NCI-H1092 treated with DMSO at 0.1 percent for 48 hours (cell line): Measurements from ENCODE around the gene LRRTM4.

Source experiments
- DNase-seq: peaks from one replicate; lab custom pipeline; 2025; lab: John Stamatoyannopoulos, UW

The LRRTM4 gene

DNA sequence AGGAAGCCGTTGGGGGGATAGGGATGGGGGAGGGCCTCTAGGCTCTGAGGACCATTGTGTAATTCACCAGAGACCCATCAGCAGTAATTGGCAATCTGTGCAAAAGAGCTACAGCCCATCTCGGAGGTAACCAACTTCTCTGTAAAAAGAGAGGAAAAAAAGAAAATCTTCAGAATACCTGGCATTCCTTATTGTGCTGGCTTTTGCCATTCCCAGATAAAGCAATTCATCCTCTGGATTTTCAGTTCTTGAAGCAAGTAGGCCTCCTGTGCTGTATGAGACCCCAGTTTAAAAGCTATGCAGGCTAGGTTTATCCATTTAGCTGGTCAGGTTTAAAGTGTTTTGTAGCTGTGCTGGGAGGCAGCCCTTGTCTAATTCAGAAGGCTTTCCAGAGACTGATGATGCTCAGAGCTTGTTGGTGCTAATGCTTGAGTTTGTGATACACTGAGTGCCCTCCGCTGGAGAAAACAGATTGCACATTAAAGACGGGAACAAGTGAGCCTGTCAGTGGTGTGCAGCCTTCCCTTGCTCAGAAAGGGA is at the start of gene LRRTM4:
TSS of gene LRRTM4 (minus strand) at position 446 of the 540 bp plus-strand sequence.
- peak; percentile 30 for DNase-seq

DNA sequence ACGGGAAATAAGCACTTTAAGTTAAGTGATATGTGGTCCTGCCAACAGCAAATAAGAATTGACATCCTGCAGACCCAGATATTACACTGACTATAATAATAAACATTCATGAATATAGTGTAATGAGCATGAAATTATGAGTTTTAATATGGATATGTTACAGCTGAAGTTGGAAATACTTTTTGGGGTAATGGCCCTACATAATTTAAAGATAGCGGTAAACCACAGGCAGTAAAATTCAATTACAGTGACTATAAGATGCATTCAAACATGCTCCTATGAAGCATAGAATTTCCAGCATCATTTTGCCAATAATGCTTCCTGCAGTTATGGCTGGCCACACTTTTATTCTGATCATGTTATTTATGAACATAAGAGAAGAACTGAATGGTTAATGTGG is 49.4 kb upstream of the LRRTM4 start:
- DNase-seq = no peak

DNA sequence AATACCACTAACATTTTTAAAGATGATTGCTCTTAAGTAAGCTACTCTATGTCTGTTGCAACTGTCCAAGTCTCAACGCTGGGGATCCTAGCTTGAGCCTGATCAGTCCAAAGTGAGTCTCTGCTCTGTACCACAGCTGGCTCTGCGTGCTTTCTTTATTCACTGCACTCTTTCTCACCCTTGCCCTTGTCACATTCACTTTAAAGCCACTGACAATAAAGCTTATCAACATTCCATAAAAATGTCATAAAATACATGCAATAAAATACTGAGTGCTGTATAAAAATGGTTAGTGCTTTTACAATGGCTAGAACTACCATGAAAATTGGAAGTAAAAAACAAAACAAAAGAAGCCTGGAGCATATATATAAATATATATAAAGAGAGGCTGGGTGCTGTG is 45.5 kb upstream of the LRRTM4 start:
- DNase-seq = no peak

DNA sequence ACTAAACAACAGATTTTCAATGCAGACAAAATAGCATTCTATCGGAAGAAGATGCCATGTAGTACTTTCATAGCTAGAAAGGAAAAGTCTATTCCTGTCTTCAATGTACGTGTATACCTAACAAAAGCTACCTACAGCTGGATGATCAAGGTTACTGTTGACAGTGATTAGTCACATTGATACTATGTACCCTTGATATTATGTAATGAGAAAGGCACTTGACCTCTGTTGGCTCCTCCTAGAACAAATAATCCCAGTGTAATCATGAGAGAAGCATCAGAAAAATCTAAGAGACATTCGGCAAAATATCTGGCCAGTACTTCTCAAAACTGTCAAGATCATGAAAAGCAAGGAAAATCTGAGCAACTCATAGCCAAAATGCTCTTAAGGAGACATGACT is 44.4 kb upstream of the LRRTM4 start:
- DNase-seq = no peak

DNA sequence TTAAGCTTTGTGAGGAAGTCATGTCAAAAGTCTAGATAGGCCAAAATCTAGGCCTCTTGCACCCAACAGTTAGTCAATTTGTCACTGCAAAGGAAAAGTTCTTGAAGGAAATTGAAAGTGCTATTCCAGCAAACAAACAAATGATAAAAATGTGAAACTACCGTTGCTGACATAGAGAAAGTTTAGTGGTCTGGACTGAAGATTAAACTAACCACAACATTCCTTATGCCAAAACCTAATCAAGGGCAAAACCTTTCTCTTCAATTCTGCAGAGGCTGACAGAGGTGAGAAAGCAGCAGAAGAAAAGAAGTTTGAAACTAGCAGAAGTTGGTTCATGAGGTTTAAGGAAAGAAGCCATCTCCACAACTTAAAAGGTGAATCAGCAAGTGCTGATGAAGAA is 44.0 kb upstream of the LRRTM4 start:
- no peak for DNase-seq

DNA sequence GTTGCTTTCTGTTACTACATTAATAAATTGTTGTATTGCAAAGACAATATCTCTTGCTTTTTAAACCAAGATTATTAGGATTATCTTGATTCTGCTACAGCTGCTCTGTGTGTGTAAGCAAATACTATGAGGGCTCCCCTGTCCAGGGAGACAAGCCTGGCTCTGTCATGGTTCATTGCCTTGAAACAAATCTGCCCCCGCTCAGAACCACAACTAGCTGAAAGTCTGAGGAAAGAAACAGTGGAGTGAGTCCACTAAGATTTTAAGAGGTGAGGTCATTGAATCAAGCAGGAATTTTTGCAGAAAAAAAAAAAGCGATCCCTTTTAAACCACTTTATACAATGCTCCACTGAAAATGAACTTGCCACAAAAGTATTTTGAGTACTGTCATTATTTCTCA is 30.8 kb upstream of the LRRTM4 start:
- DNase-seq = peak; percentile 7

DNA sequence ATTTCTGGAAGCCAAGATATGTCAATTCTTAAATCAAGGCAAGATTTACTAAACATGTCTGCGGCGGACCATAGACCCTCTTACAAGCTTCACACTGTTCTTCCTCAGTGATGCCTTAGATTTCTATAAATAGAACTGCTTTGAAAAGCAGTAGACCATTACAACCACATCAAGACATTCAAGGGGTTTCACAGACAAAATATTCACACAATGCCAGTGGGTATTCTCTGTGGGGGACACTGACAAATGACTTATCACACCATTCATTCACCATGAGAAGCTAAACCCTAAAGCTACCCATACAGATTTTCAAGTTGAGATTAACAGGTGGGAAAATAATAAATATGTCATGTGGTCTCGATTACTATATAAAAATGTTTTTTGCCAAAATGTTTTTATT is 15.9 kb upstream of the LRRTM4 start:
- DNase-seq = no peak

DNA sequence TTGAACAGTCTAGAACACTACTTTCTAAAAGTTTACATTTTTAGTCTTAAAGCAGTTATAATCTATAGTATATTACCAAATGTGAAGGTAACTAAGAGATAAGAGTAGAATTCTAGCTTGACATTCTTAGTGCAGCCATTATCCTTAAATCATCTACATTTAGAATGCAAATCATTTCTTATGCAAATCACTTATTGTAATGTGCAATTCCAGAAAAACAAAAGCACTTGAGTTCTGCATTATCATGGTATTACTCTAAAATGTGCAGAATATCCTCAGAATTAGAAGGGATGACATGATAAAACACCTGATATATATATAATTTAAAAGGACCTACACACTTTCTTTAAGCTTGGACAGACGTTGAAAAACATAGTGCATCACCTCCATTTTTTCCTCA is 712 bp upstream of the LRRTM4 start:
- no peak for DNase-seq

DNA sequence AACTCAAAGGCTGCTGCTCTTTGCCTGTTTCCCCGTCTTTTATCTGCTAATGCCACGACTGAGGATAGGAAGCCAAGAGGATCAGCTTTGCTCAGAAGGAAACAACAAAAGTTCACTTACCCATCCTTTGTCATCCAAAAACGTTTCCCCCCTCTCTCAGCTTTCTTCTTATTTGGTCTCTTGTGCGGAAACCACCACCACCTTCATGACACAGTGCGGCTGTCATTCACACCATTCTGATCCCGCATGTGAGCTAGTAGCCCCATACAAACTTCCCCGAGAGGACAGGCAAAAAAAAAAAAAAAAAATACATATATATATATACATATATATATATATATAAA is 656 bp downstream of the LRRTM4 start:
- no peak for DNase-seq

DNA sequence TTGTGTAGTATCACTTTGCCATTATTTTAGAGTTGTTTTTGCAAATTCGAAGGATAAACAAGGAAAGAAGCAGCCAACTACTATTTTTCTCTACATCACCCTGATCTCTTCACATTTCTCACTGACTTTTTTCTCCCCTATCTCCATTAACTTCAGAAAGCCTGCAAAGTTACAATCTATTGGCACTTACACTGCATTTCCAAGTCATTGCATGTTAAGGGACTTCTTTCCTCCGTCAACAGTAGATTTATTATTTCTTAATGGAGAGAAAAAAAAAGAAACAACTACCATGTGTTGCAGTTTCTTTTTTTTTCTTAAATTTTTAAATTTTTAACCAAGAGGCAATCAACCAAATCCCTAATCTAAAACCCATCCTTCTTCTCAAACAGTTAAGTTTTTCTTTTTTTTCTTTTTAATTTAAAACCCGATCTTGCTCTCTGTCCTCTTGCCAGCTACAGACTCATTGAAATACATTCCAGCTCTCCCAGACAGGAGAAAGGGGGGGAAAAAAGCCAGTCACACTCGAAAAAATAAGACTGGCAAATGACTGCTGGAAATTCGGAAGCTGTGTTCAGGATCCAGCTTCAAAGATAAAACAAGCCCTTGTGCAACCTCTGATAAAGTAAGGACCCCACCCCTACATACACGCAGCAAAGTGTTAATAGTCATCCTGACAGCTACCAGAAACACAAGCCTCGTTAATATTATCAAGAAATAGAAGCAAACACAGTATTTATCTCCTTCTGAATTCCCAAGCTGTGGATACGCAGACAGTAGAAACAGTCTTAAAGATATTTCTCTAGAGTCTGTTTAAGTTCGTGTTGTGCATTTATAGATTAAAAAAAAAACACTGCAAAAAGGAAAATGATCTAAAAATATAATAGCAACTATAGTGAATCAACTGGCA is 1.3 kb downstream of the LRRTM4 start:
- DNase-seq = no peak

DNA sequence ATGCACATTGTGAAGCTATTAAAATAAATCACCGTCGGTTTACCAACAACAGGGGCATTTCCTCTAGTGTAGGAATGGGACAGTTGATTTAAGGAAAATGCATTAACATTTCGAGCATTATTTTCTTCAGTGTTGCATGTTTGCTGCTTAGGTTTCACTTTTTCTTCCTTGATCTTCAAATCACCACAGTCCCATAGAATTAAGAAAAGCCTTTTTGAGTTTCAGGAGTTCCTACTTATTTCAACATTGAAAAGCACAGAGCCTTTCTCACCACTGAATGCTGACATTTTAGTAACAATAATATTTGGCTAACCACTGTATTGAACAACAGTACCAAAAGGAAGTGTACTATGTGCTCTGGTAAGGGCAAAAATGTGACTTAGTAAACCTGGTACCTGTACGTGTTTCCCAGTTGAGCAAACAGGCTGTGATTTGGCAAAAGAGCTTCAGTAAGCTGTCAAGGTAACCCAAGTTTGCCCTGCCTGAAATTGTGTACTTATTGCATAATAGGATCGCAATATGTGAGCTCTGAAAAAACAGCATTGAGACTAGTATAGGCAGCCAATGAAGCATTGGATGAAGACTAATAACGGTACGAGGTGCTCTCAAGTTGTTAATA is 2.2 kb downstream of the LRRTM4 start:
- DNase-seq = no peak

DNA sequence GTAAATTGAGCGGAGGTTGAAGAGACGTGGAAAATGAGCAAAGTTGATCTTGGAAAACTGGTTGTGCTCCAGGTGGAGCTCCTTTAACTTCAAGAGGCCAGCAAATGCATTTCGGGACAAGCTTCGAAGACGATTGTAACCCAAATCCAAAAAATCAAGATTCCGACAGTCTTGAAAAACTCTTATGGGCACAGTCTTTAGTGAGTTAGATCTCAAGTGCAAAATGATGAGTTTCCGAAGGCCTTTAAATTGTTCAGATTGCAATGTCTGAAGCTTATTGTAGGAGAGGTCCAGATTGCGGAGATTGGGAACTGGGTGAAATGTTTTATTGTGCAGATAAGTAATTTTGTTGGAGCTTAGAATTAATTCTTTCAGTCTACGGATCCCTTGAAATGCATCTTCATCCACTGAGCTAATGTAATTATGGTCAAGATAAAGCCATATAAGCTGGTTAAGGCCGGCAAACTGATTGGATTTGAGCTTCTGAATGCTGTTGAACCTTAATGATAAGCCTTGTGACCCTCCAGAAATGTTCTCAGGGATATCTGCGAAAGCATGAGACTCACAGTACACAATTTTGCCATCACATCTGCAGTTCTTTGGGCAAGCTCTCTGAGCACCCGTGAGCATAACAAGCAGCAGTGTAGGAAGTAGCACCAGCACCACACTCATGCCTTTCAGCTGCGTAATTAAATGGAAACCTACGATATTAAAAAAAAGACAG is 2.9 kb downstream of the LRRTM4 start:
- DNase-seq = no peak

DNA sequence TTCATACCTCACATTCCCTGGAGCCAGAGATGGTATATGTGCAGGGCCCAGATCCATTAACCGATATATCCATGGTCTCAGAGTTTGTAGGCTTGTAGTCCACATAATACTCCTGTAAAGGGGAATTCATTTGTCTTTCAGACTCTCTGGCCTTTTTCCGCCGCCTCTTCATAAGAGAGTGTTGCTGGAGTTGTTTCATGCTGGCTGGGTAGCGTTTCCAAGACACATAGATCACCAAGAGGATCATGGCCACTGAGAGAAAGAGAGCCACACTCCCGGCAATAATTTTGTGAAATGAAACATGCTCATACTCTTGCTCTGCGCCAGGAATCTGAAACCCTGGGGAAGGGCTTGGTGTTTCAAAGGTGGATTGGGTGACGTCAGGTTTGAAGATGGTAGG is 3.9 kb downstream of the LRRTM4 start:
- no peak for DNase-seq

DNA sequence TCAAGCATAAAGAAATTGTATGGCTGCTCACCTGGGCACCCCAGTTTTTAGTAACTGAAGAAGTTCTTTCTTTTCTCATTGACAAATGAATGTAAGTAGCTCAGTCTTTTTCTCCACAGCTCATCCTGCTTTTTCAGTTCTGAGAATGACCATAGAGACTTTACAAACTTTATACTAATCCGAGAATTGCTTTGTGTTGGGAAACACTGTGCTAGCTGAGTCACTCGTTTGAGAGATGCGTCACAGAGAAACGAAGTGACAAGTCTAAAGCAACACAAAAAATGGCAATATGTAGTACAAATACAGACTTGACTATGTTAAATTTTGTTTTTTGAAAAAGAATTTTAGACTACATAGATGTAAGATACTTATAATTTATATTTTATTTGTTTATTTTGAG is 9.0 kb downstream of the LRRTM4 start:
- no peak for DNase-seq

DNA sequence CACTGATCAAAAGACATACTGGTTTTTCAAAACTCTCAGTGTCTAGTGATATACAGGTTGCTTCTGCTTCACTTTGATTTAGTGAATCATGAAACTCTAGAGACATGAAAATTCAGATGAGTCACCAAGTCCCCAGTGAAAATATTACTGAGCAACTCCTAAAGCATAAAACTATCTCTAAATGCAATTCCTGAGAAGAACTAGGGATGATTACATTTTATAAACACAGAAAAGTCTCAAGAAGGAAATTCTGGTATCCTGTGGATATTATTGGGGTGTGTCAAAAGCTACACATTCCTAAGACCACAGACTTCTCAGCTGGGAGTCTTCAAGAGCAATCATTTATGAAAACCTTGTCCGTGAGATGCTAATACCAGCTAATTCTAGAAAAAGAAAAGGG is 9.7 kb downstream of the LRRTM4 start:
- no peak for DNase-seq

DNA sequence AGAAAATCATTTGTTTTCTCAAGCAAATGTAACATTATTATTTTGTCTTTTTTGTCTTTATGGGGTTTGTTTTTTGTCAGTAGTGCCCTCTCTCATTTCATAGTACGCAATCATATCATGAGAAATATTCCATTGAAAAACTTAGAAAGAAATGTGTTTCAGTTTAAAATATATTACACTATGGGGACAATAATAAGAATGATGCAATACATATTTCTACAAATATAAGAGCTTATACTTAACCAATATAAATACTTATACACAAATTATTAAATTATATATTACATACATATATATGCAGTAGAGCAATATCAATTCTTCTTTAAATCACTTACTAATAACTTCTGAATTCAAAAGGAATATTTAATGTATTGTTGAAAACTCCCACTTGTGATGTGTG is 13.7 kb downstream of the LRRTM4 start:
- DNase-seq = no peak

DNA sequence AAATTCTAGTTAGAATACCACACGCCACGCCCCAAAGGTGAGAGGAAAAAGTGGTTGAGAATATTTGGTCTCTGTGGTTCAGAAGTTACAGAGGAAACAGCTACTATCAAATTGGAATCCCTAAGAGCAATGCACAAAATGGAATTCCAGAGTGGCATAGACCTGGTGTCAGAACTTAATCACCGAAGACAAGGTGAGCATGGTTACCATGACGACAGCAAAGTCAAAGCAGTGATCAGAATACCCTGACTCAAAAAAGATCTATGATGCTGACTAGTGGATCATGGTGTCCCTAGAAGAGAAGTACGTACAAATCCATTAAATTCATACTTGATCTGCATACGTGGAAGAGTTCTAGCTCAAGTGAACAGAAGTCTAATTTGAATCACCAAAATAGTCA is 14.5 kb downstream of the LRRTM4 start:
- no peak for DNase-seq

DNA sequence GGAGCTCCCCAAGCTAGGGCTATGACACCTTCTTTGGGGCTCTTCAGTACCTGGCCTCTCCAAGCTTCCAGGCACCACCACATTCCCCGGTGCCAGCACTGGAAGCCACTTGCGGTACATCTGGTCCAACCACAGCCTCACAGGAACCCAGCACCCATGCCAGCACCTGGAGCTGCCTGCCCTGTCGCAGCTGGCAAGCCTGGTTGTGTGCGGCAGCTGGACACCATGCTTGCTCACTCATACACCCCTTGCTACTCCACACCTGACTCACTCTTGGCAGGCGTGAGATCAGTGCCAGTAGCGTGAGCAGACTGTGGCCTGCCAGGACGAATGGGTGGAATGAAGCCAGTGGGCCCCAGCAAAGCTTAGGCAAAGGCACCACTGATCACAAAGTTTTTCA is 34.0 kb downstream of the LRRTM4 start:
- DNase-seq = no peak

DNA sequence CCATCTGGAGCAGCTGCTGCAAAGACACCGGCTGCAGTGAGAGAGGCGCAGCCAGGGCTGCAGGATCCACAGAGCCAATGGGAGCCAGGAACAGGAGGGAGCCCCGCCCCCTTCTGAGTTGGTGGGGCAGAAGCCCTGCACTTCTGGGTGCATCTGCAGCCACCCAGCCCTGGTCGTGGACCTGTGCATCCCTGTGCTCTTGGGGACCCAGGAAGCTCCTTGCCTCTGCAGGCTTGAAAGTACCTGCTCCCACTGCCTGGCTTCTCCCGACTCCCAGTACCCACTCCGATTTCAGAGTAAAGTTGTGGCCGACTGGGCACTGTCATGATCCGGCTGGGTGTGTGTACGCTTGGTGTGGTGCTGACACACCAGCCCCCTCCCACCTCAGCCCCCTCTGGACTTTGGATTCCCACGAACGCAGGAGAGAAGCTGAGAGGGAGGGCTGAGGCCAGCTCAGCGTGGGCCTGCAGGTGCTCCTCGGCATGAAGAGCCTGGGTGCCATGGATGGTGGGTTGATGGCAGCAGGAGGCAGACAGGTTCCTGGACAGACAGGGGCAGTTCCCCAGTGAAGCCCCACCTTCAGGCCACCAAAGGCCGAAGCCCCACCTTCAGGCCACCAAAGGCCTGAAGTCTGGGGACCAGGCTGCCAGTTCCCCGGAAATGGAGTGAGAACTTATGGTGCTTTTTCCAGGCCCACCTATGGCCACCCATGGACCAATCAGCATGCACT is 34.9 kb downstream of the LRRTM4 start:
- DNase-seq = no peak

DNA sequence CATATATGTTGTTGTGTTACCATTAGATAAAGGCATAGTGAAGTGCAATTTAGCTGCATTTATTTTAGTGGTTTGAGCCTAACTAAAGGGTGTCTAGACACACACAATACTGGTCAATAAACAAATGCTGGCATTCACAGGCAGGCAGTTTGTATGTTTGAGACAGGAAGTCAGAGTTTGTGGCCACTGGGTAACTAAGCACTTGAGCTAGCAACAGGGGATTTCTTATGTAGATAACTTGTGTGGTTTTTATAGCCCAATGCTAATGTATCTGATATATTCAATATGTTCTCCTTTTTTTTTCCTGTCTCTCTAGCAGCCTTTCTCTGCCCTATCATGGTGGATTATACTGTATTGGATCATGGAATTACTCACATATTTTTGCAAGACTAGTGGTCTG is 38.1 kb downstream of the LRRTM4 start:
- no peak for DNase-seq

DNA sequence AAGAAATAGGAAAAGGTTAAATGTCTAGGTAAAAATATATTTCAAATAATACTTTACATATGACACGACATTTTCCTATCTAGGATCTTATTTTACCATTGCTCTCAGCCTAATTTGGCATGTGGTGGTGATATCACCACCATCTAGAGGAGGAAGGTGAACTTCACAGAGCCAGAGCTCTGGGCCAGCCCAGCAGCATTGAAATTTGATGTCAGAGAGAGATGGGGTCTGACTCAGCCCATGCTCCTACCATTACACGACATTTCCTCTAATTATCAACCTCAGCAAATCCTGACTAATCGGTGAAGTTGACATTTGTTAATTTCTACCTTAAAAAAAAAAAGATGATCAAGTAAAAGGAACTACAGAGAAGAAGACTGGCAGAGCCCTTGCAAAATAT is 42.3 kb downstream of the LRRTM4 start:
- no peak for DNase-seq

DNA sequence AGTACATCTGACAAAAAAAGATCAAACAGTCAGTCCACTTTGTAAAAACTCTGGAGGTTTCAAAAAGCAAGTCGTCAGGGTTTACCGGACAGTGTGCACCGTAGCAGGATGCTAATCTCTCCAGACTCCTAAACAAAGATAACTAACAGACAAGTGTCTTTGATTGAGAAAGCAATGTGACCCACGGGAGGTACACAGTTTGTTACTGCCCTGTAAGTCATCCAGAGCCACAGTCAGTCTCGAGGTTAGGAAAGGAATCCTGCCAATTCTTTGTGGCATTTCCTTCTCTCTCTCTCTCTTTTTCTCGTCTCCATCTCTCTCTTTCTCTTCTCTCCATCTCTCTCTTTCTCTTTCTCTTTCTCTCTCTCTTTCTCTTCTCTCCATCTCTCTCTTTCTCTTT is 42.8 kb downstream of the LRRTM4 start:
- no peak for DNase-seq
